Liver (tissue), 9 donors: ENCODE measurements around the gene SCLY. TPM values are rescaled to one million over a fixed set of nuclear protein-coding genes. Genes with fewer than 3 reads are reported as not detected.

Source experiments
- DNase-seq: peaks from one replicate; pipeline ENCODE4 v3.0.0-alpha.2; 2017; ENCODE audit warnings: low spot score
- H3K27ac ChIP-seq, 2 donors: one replicate each; pipeline ENCODE4 v1.7.0; 2013; ENCODE audit warnings: inconsistent platforms in 2 of 2, low read length in 2 of 2, control low read depth in 1 of 2, low read depth in 1 of 2, mild to moderate bottlenecking in 1 of 2
- H3K27me3 ChIP-seq, 4 donors: one replicate each; pipeline versions ENCODE4 v1.6.1 to v1.7.0; 2013; ENCODE audit warnings: low read length in 3 of 4, inconsistent platforms in 1 of 4, mild to moderate bottlenecking in 1 of 4, moderate library complexity in 1 of 4; ENCODE audit not compliant: control insufficient read depth in 4 of 4, insufficient read depth in 4 of 4
- H3K36me3 ChIP-seq, 4 donors: one replicate each; pipeline versions ENCODE4 v1.6.1 to v1.7.0; 2013; ENCODE audit warnings: low read length in 3 of 4, mild to moderate bottlenecking in 3 of 4, low read depth in 1 of 4, moderate library complexity in 1 of 4; ENCODE audit not compliant: control insufficient read depth in 4 of 4, insufficient read depth in 3 of 4
- H3K4me1 ChIP-seq, 4 donors: one replicate each; pipeline versions ENCODE4 v1.6.1 to v1.7.0; 2013; ENCODE audit warnings: low read length in 3 of 4, mild to moderate bottlenecking in 3 of 4, moderate library complexity in 1 of 4; ENCODE audit not compliant: control insufficient read depth in 4 of 4, insufficient read depth in 4 of 4
- H3K4me3 ChIP-seq, 3 donors: one replicate each; pipeline versions ENCODE4 v1.6.1 to v1.7.0; 2013; ENCODE audit warnings: low read length in 3 of 3, control low read depth in 1 of 3, low read depth in 1 of 3, mild to moderate bottlenecking in 1 of 3
- H3K9ac ChIP-seq, 2 donors: one replicate each; pipeline ENCODE4 v1.7.0; 2013; ENCODE audit warnings: low read length in 2 of 2, mild to moderate bottlenecking in 2 of 2, moderate library complexity in 2 of 2, control low read depth in 1 of 2, low read depth in 1 of 2
- H3K9me3 ChIP-seq, 4 donors: one replicate each; pipeline versions ENCODE4 v1.6.1 to v1.7.0; 2013; ENCODE audit warnings: low read length in 3 of 4; ENCODE audit not compliant: control insufficient read depth in 4 of 4
- EGR1 ChIP-seq, 2 donors: IDR thresholded peaks; 2 replicates each; pipeline ENCODE4 v1.6.1; 2016 to 2018; ENCODE audit warnings: antibody characterized with exemption in 2 of 2, low read depth in 2 of 2
- FOXA1 ChIP-seq: IDR thresholded peaks from 2 replicates; pipeline ENCODE4 v1.6.1; 2016; ENCODE audit warnings: antibody characterized with exemption
- FOXA2 ChIP-seq: IDR thresholded peaks from 2 replicates; pipeline ENCODE4 v1.6.1; 2016; ENCODE audit warnings: antibody characterized with exemption
- GABPA ChIP-seq, 2 donors: IDR thresholded peaks in 1 of 2; conservative IDR thresholded peaks in 1 of 2; 2 replicates each; pipeline ENCODE4 v1.6.1; 2016; ENCODE audit warnings: antibody characterized with exemption in 2 of 2, mild to moderate bottlenecking in 1 of 2, moderate library complexity in 1 of 2
- HNF4A ChIP-seq, 2 donors: conservative IDR thresholded peaks; 2 replicates each; pipeline ENCODE4 v1.6.1; 2016; ENCODE audit warnings: antibody characterized with exemption in 2 of 2, mild to moderate bottlenecking in 2 of 2
- HNF4G ChIP-seq: IDR thresholded peaks from 2 replicates; pipeline ENCODE4 v1.6.1; 2016; ENCODE audit warnings: antibody characterized with exemption
- JUND ChIP-seq, 2 donors: IDR thresholded peaks; 2 replicates each; pipeline ENCODE4 v1.6.1; 2016; ENCODE audit warnings: antibody characterized with exemption in 2 of 2
- NR2F2 ChIP-seq: IDR thresholded peaks from 2 replicates; pipeline ENCODE4 v1.6.1; 2016; ENCODE audit warnings: antibody characterized with exemption
- RAD21 ChIP-seq, 2 donors: IDR thresholded peaks; 2 replicates each; pipeline ENCODE4 v1.6.1; 2016; ENCODE audit warnings: antibody characterized with exemption in 2 of 2, mild to moderate bottlenecking in 2 of 2
- RXRA ChIP-seq, 2 donors: IDR thresholded peaks; 2 replicates each; pipeline ENCODE4 v1.6.1; 2017 to 2018; ENCODE audit warnings: antibody characterized with exemption in 2 of 2, mild to moderate bottlenecking in 1 of 2
- SP1 ChIP-seq: IDR thresholded peaks from 2 replicates; pipeline ENCODE4 v1.6.1; 2018; ENCODE audit warnings: antibody characterized with exemption, mild to moderate bottlenecking
- TAF1 ChIP-seq: conservative IDR thresholded peaks from 2 replicates; pipeline ENCODE4 v1.6.1; 2016; ENCODE audit warnings: antibody characterized with exemption, mild to moderate bottlenecking
- YY1 ChIP-seq: IDR thresholded peaks from 2 replicates; pipeline ENCODE4 v1.6.1; 2016; ENCODE audit warnings: antibody characterized with exemption, mild to moderate bottlenecking
- WGBS: extraction: QIAGEN DNeasy Blood & Tissue Kit; methylation state at CpG from one replicate; pipeline ENCODE4 v1.1.7; 2013; 5-methylcytosine and 5-hydroxymethylcytosine counted together
- polyA plus RNA-seq, 2 donors: library from polyadenylated mRNA; stranded (reverse) in 1 of 2; unstranded in 1 of 2; fragments of 200-250 nt in 1 of 2; fragments of >200 nt in 1 of 2; fragmentation: Nextera tagmentation in 1 of 2; extraction: Ambion mirVana in 1 of 2; gene quantifications; one replicate each; pipeline versions ENCODE4 v1.2.1 to v1.2.3, GENCODE V29; 2013 to 2015
- total RNA-seq, 2 donors: library from RNA; depleted of rRNA; stranded (reverse); fragments of >200 nt; gene quantifications; one replicate each; pipeline ENCODE4 v1.2.3, GENCODE V29; 2014
- TF ChIP-seq, protein P1 (sequence below): IDR thresholded peaks from 2 replicates; pipeline ENCODE4 v1.6.1; 2016; ENCODE audit warnings: antibody characterized with exemption
- TF ChIP-seq, protein P2 (sequence below): fragments of 150-350 bp; IDR thresholded peaks from 2 replicates; pipeline ENCODE4 v1.5.1; 2017; ENCODE audit warnings: improper control_type of control experiment, low read depth, low read length; ENCODE audit not compliant: missing input control
- TF ChIP-seq, protein P3 (sequence below): IDR thresholded peaks from 2 replicates; pipeline ENCODE4 v1.6.1; 2016; ENCODE audit warnings: antibody characterized with exemption, mild to moderate bottlenecking
- TF ChIP-seq, protein P4 (sequence below): IDR thresholded peaks from 2 replicates; pipeline ENCODE4 v1.6.1; 2016; ENCODE audit warnings: antibody characterized with exemption
- TF ChIP-seq, protein P5 (sequence below): IDR thresholded peaks from 2 replicates; pipeline ENCODE4 v1.6.1; 2016; ENCODE audit warnings: antibody characterized with exemption
- donor health status: healthy.
- donor health status: healthy.
- donor health status: healthy.
- donor health status: healthy.
- donor health status: healthy.

The SCLY gene
- total and polyA plus RNA-seq, 4 donors, result 21.6 to 39.2 (median 25.0) TPM

DNA sequence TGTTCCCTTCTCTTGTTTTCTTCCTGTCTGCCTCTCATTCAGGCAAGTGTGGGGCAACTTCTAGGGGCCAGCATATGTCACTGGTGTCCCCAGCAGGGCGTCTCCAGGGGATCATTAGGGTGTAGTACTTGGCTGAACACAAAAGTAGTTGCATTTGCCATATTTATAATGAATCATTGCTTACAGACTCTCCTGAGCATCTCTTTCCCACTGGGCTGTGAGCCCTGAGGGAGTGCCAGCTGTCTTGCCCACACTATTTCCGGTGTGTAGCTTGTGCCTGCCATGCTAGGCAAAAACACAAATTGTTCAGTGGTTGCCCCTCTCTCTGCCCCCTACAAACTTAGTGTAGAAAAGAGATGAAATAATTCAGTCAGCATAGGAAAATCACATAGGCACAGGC lies 40.8 kb upstream of the SCLY start:
- 97% methylated on average over 2 of the region's 2 CpGs for WGBS
- TF ChIP-seq, protein P1, sequence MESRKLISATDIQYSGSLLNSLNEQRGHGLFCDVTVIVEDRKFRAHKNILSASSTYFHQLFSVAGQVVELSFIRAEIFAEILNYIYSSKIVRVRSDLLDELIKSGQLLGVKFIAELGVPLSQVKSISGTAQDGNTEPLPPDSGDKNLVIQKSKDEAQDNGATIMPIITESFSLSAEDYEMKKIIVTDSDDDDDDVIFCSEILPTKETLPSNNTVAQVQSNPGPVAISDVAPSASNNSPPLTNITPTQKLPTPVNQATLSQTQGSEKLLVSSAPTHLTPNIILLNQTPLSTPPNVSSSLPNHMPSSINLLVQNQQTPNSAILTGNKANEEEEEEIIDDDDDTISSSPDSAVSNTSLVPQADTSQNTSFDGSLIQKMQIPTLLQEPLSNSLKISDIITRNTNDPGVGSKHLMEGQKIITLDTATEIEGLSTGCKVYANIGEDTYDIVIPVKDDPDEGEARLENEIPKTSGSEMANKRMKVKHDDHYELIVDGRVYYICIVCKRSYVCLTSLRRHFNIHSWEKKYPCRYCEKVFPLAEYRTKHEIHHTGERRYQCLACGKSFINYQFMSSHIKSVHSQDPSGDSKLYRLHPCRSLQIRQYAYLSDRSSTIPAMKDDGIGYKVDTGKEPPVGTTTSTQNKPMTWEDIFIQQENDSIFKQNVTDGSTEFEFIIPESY, result no peak
- Histone ChIP-seq H3K9me3 (no peaks in the 10 kb centered on the region), H3K36me3 (peaks cover 2 to 15% (median 5%) of the 10 kb centered on the region in 4 donors), H3K27ac (no peak overlapping the region), H3K9ac (no peak overlapping the region), H3K27me3 (no peaks in the 10 kb centered on the region), H3K4me3 (no peak overlapping the region), H3K4me1 (no peaks in the 10 kb centered on the region)
- no peak for DNase-seq

DNA sequence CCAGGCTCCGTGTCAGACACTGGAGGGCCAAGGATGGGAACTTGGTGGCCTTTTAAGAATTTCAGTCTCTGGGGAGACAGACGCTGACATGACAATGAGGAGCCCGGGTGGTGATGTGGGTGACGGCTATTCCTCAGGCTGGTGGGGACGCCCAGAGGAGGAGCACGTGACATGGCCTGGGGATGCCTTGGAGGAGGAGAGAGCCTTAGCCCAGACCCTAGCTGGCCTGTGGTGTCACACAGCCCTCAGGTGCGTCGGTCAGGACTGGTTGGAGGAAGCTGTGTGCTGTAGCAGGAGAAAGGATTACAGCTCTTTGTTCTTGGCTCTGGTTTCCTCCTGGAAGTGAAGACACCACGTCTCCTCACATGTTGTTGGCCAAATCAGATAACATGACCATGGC lies 40.0 kb upstream of the SCLY start:
- DNase-seq, result no peak
- TF ChIP-seq, protein P2, sequence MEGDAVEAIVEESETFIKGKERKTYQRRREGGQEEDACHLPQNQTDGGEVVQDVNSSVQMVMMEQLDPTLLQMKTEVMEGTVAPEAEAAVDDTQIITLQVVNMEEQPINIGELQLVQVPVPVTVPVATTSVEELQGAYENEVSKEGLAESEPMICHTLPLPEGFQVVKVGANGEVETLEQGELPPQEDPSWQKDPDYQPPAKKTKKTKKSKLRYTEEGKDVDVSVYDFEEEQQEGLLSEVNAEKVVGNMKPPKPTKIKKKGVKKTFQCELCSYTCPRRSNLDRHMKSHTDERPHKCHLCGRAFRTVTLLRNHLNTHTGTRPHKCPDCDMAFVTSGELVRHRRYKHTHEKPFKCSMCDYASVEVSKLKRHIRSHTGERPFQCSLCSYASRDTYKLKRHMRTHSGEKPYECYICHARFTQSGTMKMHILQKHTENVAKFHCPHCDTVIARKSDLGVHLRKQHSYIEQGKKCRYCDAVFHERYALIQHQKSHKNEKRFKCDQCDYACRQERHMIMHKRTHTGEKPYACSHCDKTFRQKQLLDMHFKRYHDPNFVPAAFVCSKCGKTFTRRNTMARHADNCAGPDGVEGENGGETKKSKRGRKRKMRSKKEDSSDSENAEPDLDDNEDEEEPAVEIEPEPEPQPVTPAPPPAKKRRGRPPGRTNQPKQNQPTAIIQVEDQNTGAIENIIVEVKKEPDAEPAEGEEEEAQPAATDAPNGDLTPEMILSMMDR, result no peak
- TF ChIP-seq EGR1 (IDR thresholded peaks at IDR 0.05; ENCODE audit: low read depth in 2 of 2) (no peak), GABPA (IDR thresholded peaks at IDR 0.05 in 1 of 2, conservative IDR thresholded peaks at IDR 0.05 in 1 of 2) (no peak), RXRA (IDR thresholded peaks at IDR 0.05) (no peak), SP1 (no peak), JUND (IDR thresholded peaks at IDR 0.05) (no peak), FOXA1 (no peak), HNF4A (conservative IDR thresholded peaks at IDR 0.05) (no peak), HNF4G (no peak), NR2F2 (no peak), FOXA2 (no peak), TAF1 (no peak), RAD21 (IDR thresholded peaks at IDR 0.05) (no peak), YY1 (no peak)
- TF ChIP-seq, protein P3, sequence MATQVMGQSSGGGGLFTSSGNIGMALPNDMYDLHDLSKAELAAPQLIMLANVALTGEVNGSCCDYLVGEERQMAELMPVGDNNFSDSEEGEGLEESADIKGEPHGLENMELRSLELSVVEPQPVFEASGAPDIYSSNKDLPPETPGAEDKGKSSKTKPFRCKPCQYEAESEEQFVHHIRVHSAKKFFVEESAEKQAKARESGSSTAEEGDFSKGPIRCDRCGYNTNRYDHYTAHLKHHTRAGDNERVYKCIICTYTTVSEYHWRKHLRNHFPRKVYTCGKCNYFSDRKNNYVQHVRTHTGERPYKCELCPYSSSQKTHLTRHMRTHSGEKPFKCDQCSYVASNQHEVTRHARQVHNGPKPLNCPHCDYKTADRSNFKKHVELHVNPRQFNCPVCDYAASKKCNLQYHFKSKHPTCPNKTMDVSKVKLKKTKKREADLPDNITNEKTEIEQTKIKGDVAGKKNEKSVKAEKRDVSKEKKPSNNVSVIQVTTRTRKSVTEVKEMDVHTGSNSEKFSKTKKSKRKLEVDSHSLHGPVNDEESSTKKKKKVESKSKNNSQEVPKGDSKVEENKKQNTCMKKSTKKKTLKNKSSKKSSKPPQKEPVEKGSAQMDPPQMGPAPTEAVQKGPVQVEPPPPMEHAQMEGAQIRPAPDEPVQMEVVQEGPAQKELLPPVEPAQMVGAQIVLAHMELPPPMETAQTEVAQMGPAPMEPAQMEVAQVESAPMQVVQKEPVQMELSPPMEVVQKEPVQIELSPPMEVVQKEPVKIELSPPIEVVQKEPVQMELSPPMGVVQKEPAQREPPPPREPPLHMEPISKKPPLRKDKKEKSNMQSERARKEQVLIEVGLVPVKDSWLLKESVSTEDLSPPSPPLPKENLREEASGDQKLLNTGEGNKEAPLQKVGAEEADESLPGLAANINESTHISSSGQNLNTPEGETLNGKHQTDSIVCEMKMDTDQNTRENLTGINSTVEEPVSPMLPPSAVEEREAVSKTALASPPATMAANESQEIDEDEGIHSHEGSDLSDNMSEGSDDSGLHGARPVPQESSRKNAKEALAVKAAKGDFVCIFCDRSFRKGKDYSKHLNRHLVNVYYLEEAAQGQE, result no peak
- TF ChIP-seq, protein P4, sequence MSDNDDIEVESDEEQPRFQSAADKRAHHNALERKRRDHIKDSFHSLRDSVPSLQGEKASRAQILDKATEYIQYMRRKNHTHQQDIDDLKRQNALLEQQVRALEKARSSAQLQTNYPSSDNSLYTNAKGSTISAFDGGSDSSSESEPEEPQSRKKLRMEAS, result no peak
- TF ChIP-seq, protein P5, sequence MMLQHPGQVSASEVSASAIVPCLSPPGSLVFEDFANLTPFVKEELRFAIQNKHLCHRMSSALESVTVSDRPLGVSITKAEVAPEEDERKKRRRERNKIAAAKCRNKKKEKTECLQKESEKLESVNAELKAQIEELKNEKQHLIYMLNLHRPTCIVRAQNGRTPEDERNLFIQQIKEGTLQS, result no peak
- TF ChIP-seq, protein P1, result no peak
- Histone ChIP-seq H3K9ac (no peak overlapping the region), H3K9me3 (no peaks in the 10 kb centered on the region), H3K27me3 (no peaks in the 10 kb centered on the region), H3K36me3 (peaks cover 2 to 19% (median 6%) of the 10 kb centered on the region in 4 donors), H3K4me1 (no peaks in the 10 kb centered on the region), H3K27ac (no peak overlapping the region), H3K4me3 (no peak overlapping the region)
- WGBS, result 91% methylated on average over 9 of the region's 9 CpGs
